Measurements from ENCODE around the gene FHIT. TPM values are rescaled to one million over a fixed set of nuclear protein-coding genes. Genes with fewer than 3 reads are reported as not detected.

The FHIT gene
- total and polyA plus RNA-seq, 4 donors, result 2.1 to 14.7 (median 6.6) TPM

GRCh38 chr3:60730371-60730770 lies 520.9 kb downstream of the FHIT start:
- H3K4me3 ChIP-seq (ENCODE audit: low read depth in 1 of 3, low read length in 3 of 3), result no peak overlapping the region
- H3K36me3 ChIP-seq (ENCODE audit: control insufficient read depth in 4 of 4, insufficient read depth in 3 of 4, low read depth in 1 of 4, low read length in 3 of 4), result no peaks in the 10 kb centered on the region
- H3K27me3 ChIP-seq (ENCODE audit: control insufficient read depth in 4 of 4, insufficient read depth in 4 of 4, low read length in 3 of 4), result no peaks in the 10 kb centered on the region
- no peaks in the 10 kb centered on the region for H3K9me3 ChIP-seq (ENCODE audit: control insufficient read depth in 4 of 4, low read length in 3 of 4)
- TF ChIP-seq GABPA (IDR thresholded peaks at IDR 0.05 in 1 of 2, conservative IDR thresholded peaks at IDR 0.05 in 1 of 2) (no peak), MAX (IDR thresholded peaks at IDR 0.05) (no peak), FOXA2 (IDR thresholded peaks at IDR 0.05) (no peak)
- 97% methylated on average over 9 of the region's 9 CpGs for WGBS
- no peak for DNase-seq (ENCODE audit: low spot score)
- H3K4me1 ChIP-seq (ENCODE audit: control insufficient read depth in 4 of 4, insufficient read depth in 4 of 4, low read length in 3 of 4), result no peaks in the 10 kb centered on the region
- H3K27ac ChIP-seq (ENCODE audit: low read depth in 1 of 2, low read length in 2 of 2), result no peak overlapping the region
- no peak overlapping the region for H3K9ac ChIP-seq (ENCODE audit: low read depth in 1 of 2, low read length in 2 of 2)

- H3K9me3 ChIP-seq (ENCODE audit: control insufficient read depth in 4 of 4, low read length in 3 of 4), result no peaks in the 10 kb centered on the region
- DNase-seq (ENCODE audit: low spot score), result no peak
- no peak overlapping the region for H3K27ac ChIP-seq (ENCODE audit: low read depth in 1 of 2, low read length in 2 of 2)
- TF ChIP-seq RAD21 (IDR thresholded peaks at IDR 0.05) (no peak), ATF3 (IDR thresholded peaks at IDR 0.05) (no peak), REST (IDR thresholded peaks at IDR 0.05) (no peak), HNF4G (IDR thresholded peaks at IDR 0.05) (no peak), RXRA (IDR thresholded peaks at IDR 0.05) (no peak), SP1 (IDR thresholded peaks at IDR 0.05) (no peak), FOXA1 (IDR thresholded peaks at IDR 0.05) (no peak), YY1 (IDR thresholded peaks at IDR 0.05) (no peak), TAF1 (conservative IDR thresholded peaks at IDR 0.05) (no peak), JUND (IDR thresholded peaks at IDR 0.05) (no peak)
- H3K9ac ChIP-seq (ENCODE audit: low read depth in 1 of 2, low read length in 2 of 2), result no peak overlapping the region
- 97% methylated on average over 6 of the region's 6 CpGs for WGBS
- H3K4me1 ChIP-seq (ENCODE audit: control insufficient read depth in 4 of 4, insufficient read depth in 4 of 4, low read length in 3 of 4), result no peaks in the 10 kb centered on the region
- H3K36me3 ChIP-seq (ENCODE audit: control insufficient read depth in 4 of 4, insufficient read depth in 3 of 4, low read depth in 1 of 4, low read length in 3 of 4), result no peaks in the 10 kb centered on the region
- no peaks in the 10 kb centered on the region for H3K27me3 ChIP-seq (ENCODE audit: control insufficient read depth in 4 of 4, insufficient read depth in 4 of 4, low read length in 3 of 4)
- no peak overlapping the region for H3K4me3 ChIP-seq (ENCODE audit: low read depth in 1 of 3, low read length in 3 of 3)
Measured at GRCh38 chr3:60729056-60729455, 522.2 kb downstream of the FHIT start.

- no peaks in the 10 kb centered on the region for H3K9me3 ChIP-seq (ENCODE audit: control insufficient read depth in 4 of 4, low read length in 3 of 4)
- no peak overlapping the region for H3K9ac ChIP-seq (ENCODE audit: low read depth in 1 of 2, low read length in 2 of 2)
- 79% methylated on average over 1 of the region's 1 CpG for WGBS
- H3K4me3 ChIP-seq (ENCODE audit: low read depth in 1 of 3, low read length in 3 of 3), result no peak overlapping the region
- H3K27ac ChIP-seq (ENCODE audit: low read depth in 1 of 2, low read length in 2 of 2), result no peak overlapping the region
- DNase-seq (ENCODE audit: low spot score), result no peak
- no peaks in the 10 kb centered on the region for H3K4me1 ChIP-seq (ENCODE audit: control insufficient read depth in 4 of 4, insufficient read depth in 4 of 4, low read length in 3 of 4)
- no peaks in the 10 kb centered on the region for H3K36me3 ChIP-seq (ENCODE audit: control insufficient read depth in 4 of 4, insufficient read depth in 3 of 4, low read depth in 1 of 4, low read length in 3 of 4)
- no peaks in the 10 kb centered on the region for H3K27me3 ChIP-seq (ENCODE audit: control insufficient read depth in 4 of 4, insufficient read depth in 4 of 4, low read length in 3 of 4)
- TF ChIP-seq YY1 (IDR thresholded peaks at IDR 0.05), result no peak
- TF ChIP-seq JUND (IDR thresholded peaks at IDR 0.05), result no peak
- no peak for TF ChIP-seq RAD21 (IDR thresholded peaks at IDR 0.05)
- no peak for TF ChIP-seq HNF4G (IDR thresholded peaks at IDR 0.05)
- no peak for TF ChIP-seq RXRA (IDR thresholded peaks at IDR 0.05)
- TF ChIP-seq GABPA (IDR thresholded peaks at IDR 0.05 in 1 of 2, conservative IDR thresholded peaks at IDR 0.05 in 1 of 2), result no peak
- TF ChIP-seq MAX (IDR thresholded peaks at IDR 0.05), result no peak
- no peak for TF ChIP-seq ZBTB33 (IDR thresholded peaks at IDR 0.05)
- no peak for TF ChIP-seq CTCF (IDR thresholded peaks at IDR 0.05; ENCODE audit: low read depth, low read length, missing input control)
- no peak for TF ChIP-seq REST (IDR thresholded peaks at IDR 0.05)
- no peak for TF ChIP-seq NR2F2 (IDR thresholded peaks at IDR 0.05)
- no peak for TF ChIP-seq HNF4A (conservative IDR thresholded peaks at IDR 0.05)
Measured at GRCh38 chr3:60728006-60728405, 523.2 kb downstream of the FHIT start.

Measured in liver (tissue), 9 donors.